Measurements from ENCODE around the gene ACSL6.

The ACSL6 gene

GRCh38 chr5:132055441-132055807 lies 44.0 kb upstream of the ACSL6 start:
- H3K4me1 ChIP-seq (ENCODE audit: control insufficient read depth in 1 of 2, insufficient read depth in 2 of 2, low read length in 2 of 2), result no peaks in the 10 kb centered on the region
- no peak overlapping the region for H3K4me3 ChIP-seq (ENCODE audit: low read depth in 1 of 2, low read length in 2 of 2)
- H3K27me3 ChIP-seq (ENCODE audit: control insufficient read depth in 1 of 2, insufficient read depth in 2 of 2, low read length in 2 of 2), result no peaks in the 10 kb centered on the region

GRCh38 chr5:132054697-132055440 lies 43.4 kb upstream of the ACSL6 start:
- no peak overlapping the region for H3K4me3 ChIP-seq (ENCODE audit: low read depth in 1 of 2, low read length in 2 of 2)
- no peak overlapping the region for H3K9ac ChIP-seq (ENCODE audit: low read depth in 1 of 2, low read length in 2 of 2)
- no peaks in the 10 kb centered on the region for H3K4me1 ChIP-seq (ENCODE audit: control insufficient read depth in 1 of 2, insufficient read depth in 2 of 2, low read length in 2 of 2)
- H3K27ac ChIP-seq (ENCODE audit: low read depth, low read length), result no peak overlapping the region
- H3K9me3 ChIP-seq (ENCODE audit: control insufficient read depth in 1 of 2, low read length in 2 of 2), result no peaks in the 10 kb centered on the region
- no peaks in the 10 kb centered on the region for H3K36me3 ChIP-seq (ENCODE audit: control insufficient read depth in 1 of 2, insufficient read depth in 2 of 2, low read length in 2 of 2)
- H3K27me3 ChIP-seq (ENCODE audit: control insufficient read depth in 1 of 2, insufficient read depth in 2 of 2, low read length in 2 of 2), result no peaks in the 10 kb centered on the region

More at GRCh38 chr5:132055441-132055807, 44.0 kb upstream of the ACSL6 start:
- Histone ChIP-seq H3K36me3 (ENCODE audit: control insufficient read depth in 1 of 2, insufficient read depth in 2 of 2, low read length in 2 of 2) (no peaks in the 10 kb centered on the region), H3K9ac (ENCODE audit: low read depth in 1 of 2, low read length in 2 of 2) (no peak overlapping the region), H3K9me3 (ENCODE audit: control insufficient read depth in 1 of 2, low read length in 2 of 2) (no peaks in the 10 kb centered on the region), H3K27ac (ENCODE audit: low read depth, low read length) (no peak overlapping the region)

DNA sequence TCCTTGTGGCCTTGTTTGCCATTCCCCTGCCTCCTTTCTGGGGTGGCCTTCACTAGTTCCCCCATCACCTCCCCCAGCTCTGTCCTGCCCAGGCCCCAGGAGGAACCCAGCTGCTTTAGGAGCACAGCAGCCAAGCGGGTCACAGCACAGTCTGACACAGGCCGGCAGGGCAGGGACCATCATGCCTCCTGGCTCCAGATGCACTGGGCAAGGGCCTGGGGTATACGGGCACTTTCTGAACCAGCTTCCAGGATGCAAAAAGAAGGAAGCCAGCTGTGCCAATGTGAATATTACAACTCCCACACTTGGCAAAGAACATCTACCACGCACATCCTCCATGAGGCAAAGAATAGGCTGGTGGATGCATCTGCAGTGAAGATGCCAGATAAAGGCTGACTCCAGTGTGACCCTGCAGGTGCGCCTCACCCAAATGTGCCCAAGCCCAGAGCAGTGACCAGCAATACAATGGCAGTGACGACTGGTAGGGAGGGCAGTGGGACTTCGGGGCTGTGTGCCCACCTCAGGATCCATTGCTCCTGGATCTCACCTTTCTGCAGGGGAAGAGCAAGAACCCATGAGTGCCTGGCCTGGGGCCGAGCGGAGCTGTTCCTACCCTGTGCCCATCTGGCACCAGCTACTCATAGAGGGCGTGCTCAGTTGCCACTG lies 42.7 kb upstream of the ACSL6 start:
- Histone ChIP-seq H3K9ac (ENCODE audit: low read depth in 1 of 2, low read length in 2 of 2) (no peak overlapping the region), H3K36me3 (ENCODE audit: control insufficient read depth in 1 of 2, insufficient read depth in 2 of 2, low read length in 2 of 2) (no peaks in the 10 kb centered on the region), H3K4me3 (ENCODE audit: low read depth in 1 of 2, low read length in 2 of 2) (no peak overlapping the region), H3K4me1 (ENCODE audit: control insufficient read depth in 1 of 2, insufficient read depth in 2 of 2, low read length in 2 of 2) (no peaks in the 10 kb centered on the region), H3K27me3 (ENCODE audit: control insufficient read depth in 1 of 2, insufficient read depth in 2 of 2, low read length in 2 of 2) (no peaks in the 10 kb centered on the region), H3K27ac (ENCODE audit: low read depth, low read length) (no peak overlapping the region), H3K9me3 (ENCODE audit: control insufficient read depth in 1 of 2, low read length in 2 of 2) (no peaks in the 10 kb centered on the region)

DNA sequence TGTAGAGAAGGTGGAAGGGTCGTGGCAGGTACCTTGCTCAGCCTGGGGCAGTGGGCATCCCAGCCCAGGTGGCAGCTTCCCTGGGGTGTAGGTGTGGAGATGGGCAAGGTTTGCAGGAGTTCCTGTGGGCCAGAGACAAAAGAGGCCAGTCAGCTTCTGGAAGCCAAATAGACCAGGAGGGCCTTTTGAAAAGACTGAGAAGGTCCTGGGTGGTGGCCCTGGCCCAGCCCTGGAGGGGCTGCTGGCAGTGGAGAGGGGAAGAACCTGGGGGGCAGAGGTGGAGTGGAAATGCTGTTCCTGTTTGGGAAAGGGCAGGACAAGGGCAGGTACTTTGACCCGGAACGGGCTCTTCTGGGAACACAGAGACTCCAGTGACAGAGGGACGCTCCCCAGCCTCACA lies 42.0 kb upstream of the ACSL6 start:
- Histone ChIP-seq H3K9me3 (ENCODE audit: control insufficient read depth in 1 of 2, low read length in 2 of 2) (no peaks in the 10 kb centered on the region), H3K4me3 (ENCODE audit: low read depth in 1 of 2, low read length in 2 of 2) (no peak overlapping the region), H3K27ac (ENCODE audit: low read depth, low read length) (no peak overlapping the region)

GRCh38 chr5:132052520-132052919 lies 41.1 kb upstream of the ACSL6 start:
- Histone ChIP-seq H3K9ac (ENCODE audit: low read depth in 1 of 2, low read length in 2 of 2) (no peak overlapping the region), H3K27me3 (ENCODE audit: control insufficient read depth in 1 of 2, insufficient read depth in 2 of 2, low read length in 2 of 2) (no peaks in the 10 kb centered on the region), H3K27ac (ENCODE audit: low read depth, low read length) (no peak overlapping the region), H3K9me3 (ENCODE audit: control insufficient read depth in 1 of 2, low read length in 2 of 2) (no peaks in the 10 kb centered on the region), H3K4me1 (ENCODE audit: control insufficient read depth in 1 of 2, insufficient read depth in 2 of 2, low read length in 2 of 2) (no peaks in the 10 kb centered on the region), H3K4me3 (ENCODE audit: low read depth in 1 of 2, low read length in 2 of 2) (no peak overlapping the region), H3K36me3 (ENCODE audit: control insufficient read depth in 1 of 2, insufficient read depth in 2 of 2, low read length in 2 of 2) (no peaks in the 10 kb centered on the region)

More for the DNA sequence above, 42.0 kb upstream of the ACSL6 start:
- Histone ChIP-seq H3K27me3 (ENCODE audit: control insufficient read depth in 1 of 2, insufficient read depth in 2 of 2, low read length in 2 of 2) (no peaks in the 10 kb centered on the region), H3K4me1 (ENCODE audit: control insufficient read depth in 1 of 2, insufficient read depth in 2 of 2, low read length in 2 of 2) (no peaks in the 10 kb centered on the region), H3K9ac (ENCODE audit: low read depth in 1 of 2, low read length in 2 of 2) (no peak overlapping the region), H3K36me3 (ENCODE audit: control insufficient read depth in 1 of 2, insufficient read depth in 2 of 2, low read length in 2 of 2) (no peaks in the 10 kb centered on the region)

DNA sequence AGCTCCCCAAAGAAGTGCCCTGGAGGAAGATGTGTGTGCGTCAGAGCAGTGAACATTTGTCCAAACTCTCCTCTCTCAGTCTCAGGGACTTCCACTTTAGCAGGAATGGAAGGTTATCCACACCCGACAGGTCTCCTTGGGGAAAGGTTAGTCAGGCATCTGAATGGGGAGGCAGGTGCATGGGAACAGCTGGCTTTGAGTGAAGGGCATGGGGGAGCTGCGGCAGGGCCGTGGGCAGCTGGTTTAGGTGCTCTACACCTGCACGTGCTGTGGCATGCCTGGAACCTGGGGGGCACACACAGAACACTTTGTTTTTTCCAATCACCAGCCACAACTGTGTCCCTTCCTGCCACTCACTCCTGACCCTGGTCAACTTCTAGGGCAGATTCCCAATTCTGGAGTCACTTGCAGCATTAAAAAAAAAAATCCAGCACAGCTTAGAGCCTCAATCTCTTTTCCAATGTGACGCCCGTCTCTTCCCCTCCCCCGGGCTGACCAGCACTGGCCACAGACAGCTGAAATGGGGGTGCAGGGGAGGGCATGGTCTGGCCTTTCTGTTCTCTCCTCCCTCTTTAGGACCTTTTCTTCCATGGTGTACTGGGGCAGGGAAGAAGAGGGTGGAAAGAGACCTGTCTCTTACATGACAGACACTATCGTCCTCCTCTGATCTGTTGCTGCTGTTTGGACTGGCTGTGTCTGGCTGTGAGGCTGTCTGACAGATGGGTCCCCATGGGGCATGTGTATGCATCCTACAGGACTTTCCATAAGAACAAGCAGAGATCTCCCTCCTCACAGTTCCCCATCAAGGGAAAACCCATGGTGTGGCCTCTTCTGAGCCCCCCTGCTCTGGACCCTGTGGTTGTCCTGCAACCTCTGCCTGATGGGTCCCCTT lies 39.4 kb upstream of the ACSL6 start:
- Histone ChIP-seq H3K36me3 (ENCODE audit: control insufficient read depth in 1 of 2, insufficient read depth in 2 of 2, low read length in 2 of 2) (no peaks in the 10 kb centered on the region), H3K27ac (ENCODE audit: low read depth, low read length) (no peak overlapping the region), H3K9me3 (ENCODE audit: control insufficient read depth in 1 of 2, low read length in 2 of 2) (no peaks in the 10 kb centered on the region), H3K4me1 (ENCODE audit: control insufficient read depth in 1 of 2, insufficient read depth in 2 of 2, low read length in 2 of 2) (no peaks in the 10 kb centered on the region), H3K27me3 (ENCODE audit: control insufficient read depth in 1 of 2, insufficient read depth in 2 of 2, low read length in 2 of 2) (no peaks in the 10 kb centered on the region), H3K4me3 (ENCODE audit: low read depth in 1 of 2, low read length in 2 of 2) (no peak overlapping the region), H3K9ac (ENCODE audit: low read depth in 1 of 2, low read length in 2 of 2) (no peak overlapping the region)

- H3K27ac ChIP-seq (ENCODE audit: low read depth, low read length), result no peak overlapping the region
- H3K4me3 ChIP-seq (ENCODE audit: low read depth in 1 of 2, low read length in 2 of 2), result no peak overlapping the region
- no peaks in the 10 kb centered on the region for H3K36me3 ChIP-seq (ENCODE audit: control insufficient read depth in 1 of 2, insufficient read depth in 2 of 2, low read length in 2 of 2)
- H3K4me1 ChIP-seq (ENCODE audit: control insufficient read depth in 1 of 2, insufficient read depth in 2 of 2, low read length in 2 of 2), result no peaks in the 10 kb centered on the region
- no peaks in the 10 kb centered on the region for H3K9me3 ChIP-seq (ENCODE audit: control insufficient read depth in 1 of 2, low read length in 2 of 2)
- H3K27me3 ChIP-seq (ENCODE audit: control insufficient read depth in 1 of 2, insufficient read depth in 2 of 2, low read length in 2 of 2), result no peaks in the 10 kb centered on the region
- no peak overlapping the region for H3K9ac ChIP-seq (ENCODE audit: low read depth in 1 of 2, low read length in 2 of 2)
These were observed 38.7 kb upstream of the ACSL6 start for GRCh38 chr5:132050136-132050535.

DNA sequence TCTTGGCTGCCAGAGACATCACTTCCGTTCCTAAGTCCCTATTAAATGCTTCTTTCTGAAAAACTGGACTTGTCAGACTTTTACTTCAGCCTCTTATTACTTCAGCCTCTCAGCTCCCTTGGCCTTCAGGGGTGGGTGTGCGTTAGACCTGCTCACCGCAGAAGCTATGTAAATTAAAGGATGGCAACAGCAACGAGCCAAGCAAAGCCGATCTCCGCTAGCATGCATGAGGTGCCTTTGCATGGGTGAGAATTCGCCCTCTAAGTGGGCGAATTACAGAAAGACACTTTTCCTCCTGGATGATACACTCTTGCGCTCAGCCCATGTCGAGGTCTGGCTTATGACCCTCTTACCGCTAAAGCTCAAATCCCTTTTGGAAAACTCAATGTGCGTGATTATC lies 38.1 kb upstream of the ACSL6 start:
- Histone ChIP-seq H3K4me1 (ENCODE audit: control insufficient read depth in 1 of 2, insufficient read depth in 2 of 2, low read length in 2 of 2) (no peaks in the 10 kb centered on the region), H3K36me3 (ENCODE audit: control insufficient read depth in 1 of 2, insufficient read depth in 2 of 2, low read length in 2 of 2) (no peaks in the 10 kb centered on the region), H3K27ac (ENCODE audit: low read depth, low read length) (no peak overlapping the region), H3K4me3 (ENCODE audit: low read depth in 1 of 2, low read length in 2 of 2) (no peak overlapping the region), H3K27me3 (ENCODE audit: control insufficient read depth in 1 of 2, insufficient read depth in 2 of 2, low read length in 2 of 2) (no peaks in the 10 kb centered on the region), H3K9ac (ENCODE audit: low read depth in 1 of 2, low read length in 2 of 2) (no peak overlapping the region), H3K9me3 (ENCODE audit: control insufficient read depth in 1 of 2, low read length in 2 of 2) (no peaks in the 10 kb centered on the region)

- Histone ChIP-seq H3K9ac (ENCODE audit: low read depth in 1 of 2, low read length in 2 of 2) (no peak overlapping the region), H3K4me1 (ENCODE audit: control insufficient read depth in 1 of 2, insufficient read depth in 2 of 2, low read length in 2 of 2) (no peaks in the 10 kb centered on the region), H3K4me3 (ENCODE audit: low read depth in 1 of 2, low read length in 2 of 2) (no peak overlapping the region), H3K9me3 (ENCODE audit: control insufficient read depth in 1 of 2, low read length in 2 of 2) (no peaks in the 10 kb centered on the region), H3K36me3 (ENCODE audit: control insufficient read depth in 1 of 2, insufficient read depth in 2 of 2, low read length in 2 of 2) (no peaks in the 10 kb centered on the region), H3K27ac (ENCODE audit: low read depth, low read length) (no peak overlapping the region), H3K27me3 (ENCODE audit: control insufficient read depth in 1 of 2, insufficient read depth in 2 of 2, low read length in 2 of 2) (no peaks in the 10 kb centered on the region)
These were observed 37.6 kb upstream of the ACSL6 start for GRCh38 chr5:132049093-132049492.

- H3K36me3 ChIP-seq (ENCODE audit: control insufficient read depth in 1 of 2, insufficient read depth in 2 of 2, low read length in 2 of 2), result no peaks in the 10 kb centered on the region
- H3K27ac ChIP-seq (ENCODE audit: low read depth, low read length), result no peak overlapping the region
- H3K9me3 ChIP-seq (ENCODE audit: control insufficient read depth in 1 of 2, low read length in 2 of 2), result no peaks in the 10 kb centered on the region
- H3K9ac ChIP-seq (ENCODE audit: low read depth in 1 of 2, low read length in 2 of 2), result no peak overlapping the region
- no peaks in the 10 kb centered on the region for H3K4me1 ChIP-seq (ENCODE audit: control insufficient read depth in 1 of 2, insufficient read depth in 2 of 2, low read length in 2 of 2)
- no peak overlapping the region for H3K4me3 ChIP-seq (ENCODE audit: low read depth in 1 of 2, low read length in 2 of 2)
- no peaks in the 10 kb centered on the region for H3K27me3 ChIP-seq (ENCODE audit: control insufficient read depth in 1 of 2, insufficient read depth in 2 of 2, low read length in 2 of 2)
These were observed 35.4 kb upstream of the ACSL6 start for GRCh38 chr5:132046880-132047299.

Data from duodenal mucosa (tissue), 2 donors.